Astrocyte of the spinal cord (primary cell): ENCODE data around the gene BCORL1.
A peak's percentile ranks its signal among the peaks of the same experiment; 100 is the strongest.

ENCODE experiments used
- DNase-seq: peaks from one replicate; pipeline ENCODE4 v3.0.0; 2011; ENCODE audit warnings: low read depth, low spot score
- H3K4me3 ChIP-seq: 2 replicates; pipeline ENCODE4 v1.5.1; 2011; ENCODE audit warnings: low read depth, mild to moderate bottlenecking, low read length, moderate library complexity
- in situ Hi-C: cut with HindIII; loops from 2 replicates; pipeline ENCODE4 v1.10.0; 2017; ENCODE audit warnings: low sequenced_read_pairs
- TF ChIP-seq, protein P1 (sequence below): IDR thresholded peaks from 2 replicates; pipeline ENCODE4 v1.5.1; 2012; ENCODE audit warnings: low read depth, mild to moderate bottlenecking, low read length, inconsistent platforms

BCORL1 gene

DNA sequence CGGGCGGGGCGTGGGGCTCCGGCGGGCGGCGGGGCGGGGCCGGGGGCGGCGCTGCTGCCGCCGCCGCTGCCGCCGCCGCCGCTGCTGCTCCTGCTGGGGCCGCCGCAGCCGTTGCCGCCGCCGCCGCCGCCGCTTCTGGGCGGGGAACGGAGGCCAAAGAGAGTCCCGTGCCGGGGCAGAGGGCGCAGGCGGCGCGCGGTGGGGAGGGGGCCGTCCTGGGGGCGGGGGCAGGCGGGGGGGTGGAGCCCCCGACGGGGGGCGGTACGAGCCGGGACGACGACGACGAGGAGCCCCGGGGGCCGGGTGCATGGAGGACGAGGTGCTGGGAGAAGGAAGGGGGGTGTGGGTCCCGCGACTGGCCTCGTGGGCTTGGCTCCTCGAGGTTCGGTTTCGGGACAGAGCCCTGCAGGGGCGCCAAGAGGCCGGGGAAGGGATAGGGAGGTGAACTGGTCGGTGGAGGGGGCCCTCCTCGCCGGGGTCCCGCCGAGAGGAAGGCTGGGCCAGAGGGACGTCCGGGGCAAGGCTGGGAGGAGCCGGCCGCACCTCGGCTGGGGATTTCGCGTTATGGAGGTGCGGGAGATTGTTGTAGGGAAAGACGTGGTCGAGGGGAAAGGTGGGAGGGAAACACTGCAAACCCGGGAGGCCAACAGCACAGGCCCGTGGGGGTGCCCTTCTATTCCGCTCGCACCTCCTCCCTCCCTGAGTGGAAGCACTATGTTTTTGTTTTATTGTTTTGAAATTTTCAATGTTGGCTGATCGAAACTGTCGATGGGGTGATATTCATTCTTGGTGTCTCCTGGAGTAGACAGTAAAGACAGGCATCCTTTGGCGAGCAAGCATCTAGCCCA is 1.9 kb downstream of the BCORL1 start:
- in situ Hi-C loops: no loop called here
- TF ChIP-seq, protein P1, sequence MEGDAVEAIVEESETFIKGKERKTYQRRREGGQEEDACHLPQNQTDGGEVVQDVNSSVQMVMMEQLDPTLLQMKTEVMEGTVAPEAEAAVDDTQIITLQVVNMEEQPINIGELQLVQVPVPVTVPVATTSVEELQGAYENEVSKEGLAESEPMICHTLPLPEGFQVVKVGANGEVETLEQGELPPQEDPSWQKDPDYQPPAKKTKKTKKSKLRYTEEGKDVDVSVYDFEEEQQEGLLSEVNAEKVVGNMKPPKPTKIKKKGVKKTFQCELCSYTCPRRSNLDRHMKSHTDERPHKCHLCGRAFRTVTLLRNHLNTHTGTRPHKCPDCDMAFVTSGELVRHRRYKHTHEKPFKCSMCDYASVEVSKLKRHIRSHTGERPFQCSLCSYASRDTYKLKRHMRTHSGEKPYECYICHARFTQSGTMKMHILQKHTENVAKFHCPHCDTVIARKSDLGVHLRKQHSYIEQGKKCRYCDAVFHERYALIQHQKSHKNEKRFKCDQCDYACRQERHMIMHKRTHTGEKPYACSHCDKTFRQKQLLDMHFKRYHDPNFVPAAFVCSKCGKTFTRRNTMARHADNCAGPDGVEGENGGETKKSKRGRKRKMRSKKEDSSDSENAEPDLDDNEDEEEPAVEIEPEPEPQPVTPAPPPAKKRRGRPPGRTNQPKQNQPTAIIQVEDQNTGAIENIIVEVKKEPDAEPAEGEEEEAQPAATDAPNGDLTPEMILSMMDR: no peak
- H3K4me3 ChIP-seq: peak overlapping the region; percentile 56
- no peak for DNase-seq

DNA sequence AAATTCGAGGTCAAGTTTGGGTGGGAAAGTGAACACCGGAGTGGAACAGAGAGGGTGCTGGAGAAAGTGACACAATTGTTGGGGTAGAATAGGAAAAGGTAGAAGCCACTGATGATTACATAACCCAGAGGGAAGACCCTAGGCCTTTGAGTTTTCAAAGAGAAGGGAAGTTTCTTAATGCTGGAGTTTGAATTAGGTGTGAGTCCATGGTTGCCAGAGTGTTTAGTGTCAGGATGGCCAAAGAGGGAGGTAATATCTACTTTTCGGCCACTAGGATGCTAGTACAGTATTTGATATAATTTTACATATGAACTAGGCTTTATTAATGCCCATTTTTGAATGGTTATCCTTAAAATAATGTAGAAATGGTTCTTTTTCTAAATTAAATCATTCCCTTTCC is 5.4 kb downstream of the BCORL1 start:
- no peak overlapping the region for H3K4me3 ChIP-seq
- no peak for DNase-seq
- in situ Hi-C loops: no loop called here
- TF ChIP-seq, protein P1: no peak

DNA sequence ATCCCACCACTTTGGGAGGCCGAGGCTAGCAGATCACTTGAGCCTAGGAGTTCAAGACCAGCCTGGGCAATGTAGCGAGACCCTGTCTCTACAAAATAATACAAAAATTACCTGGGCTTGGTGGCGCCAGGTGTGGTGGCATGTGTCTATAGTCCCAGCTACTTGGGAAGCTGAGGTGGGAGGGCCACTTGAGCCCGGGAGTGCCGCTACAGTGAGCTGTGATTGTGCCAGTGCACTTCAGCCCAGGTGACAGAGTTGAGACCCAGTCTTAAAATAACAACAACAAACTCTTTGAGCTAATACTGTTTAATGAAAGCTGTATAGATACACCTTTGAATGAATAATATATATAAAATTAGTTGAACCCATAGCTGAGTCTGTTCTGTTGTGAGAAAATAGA is 9.7 kb downstream of the BCORL1 start:
- TF ChIP-seq, protein P1: no peak
- in situ Hi-C loops: no loop called here
- no peak overlapping the region for H3K4me3 ChIP-seq
- no peak for DNase-seq

DNA sequence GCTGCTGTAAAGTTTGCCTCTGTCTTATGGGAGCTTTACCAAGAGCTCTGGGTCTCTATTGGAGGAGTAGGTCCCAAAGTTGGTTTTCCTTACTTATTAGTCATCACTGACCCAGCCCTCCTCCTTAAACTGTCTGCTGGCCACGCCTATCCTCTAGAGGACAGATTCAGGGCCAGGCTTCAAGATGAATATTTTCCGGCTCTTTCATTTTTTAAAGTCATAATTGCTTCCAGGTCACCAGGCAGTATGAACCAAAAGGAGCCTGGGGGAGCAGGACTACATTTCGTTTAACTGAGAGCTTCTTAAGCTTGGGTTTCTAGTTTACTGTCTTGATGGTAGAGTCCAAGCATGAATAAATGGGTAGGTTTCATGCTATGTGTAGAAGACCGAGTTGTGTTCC is 13.7 kb downstream of the BCORL1 start:
- H3K4me3 ChIP-seq: no peak overlapping the region
- TF ChIP-seq, protein P1: no peak
- DNase-seq: peak; percentile 26
- in situ Hi-C loops: no loop called here

DNA sequence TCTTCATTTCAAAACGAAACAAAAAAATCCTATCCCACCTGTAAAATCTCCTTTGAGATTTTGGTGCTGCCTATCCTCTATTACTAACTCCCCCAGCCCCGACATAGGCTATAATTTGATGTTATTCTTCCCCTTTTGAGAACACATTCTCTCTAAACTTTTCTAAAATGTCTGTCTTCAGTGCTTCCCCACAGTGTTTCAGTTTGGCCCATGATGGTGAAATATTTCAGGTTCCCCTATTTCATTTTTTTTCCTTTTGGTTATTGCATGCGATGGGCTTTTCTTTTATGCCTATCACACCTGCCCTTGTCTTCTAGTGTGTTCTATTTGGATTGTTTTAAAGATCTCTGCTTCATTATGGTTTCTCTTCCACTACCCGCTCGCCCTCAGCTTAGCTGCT is 14.7 kb downstream of the BCORL1 start:
- H3K4me3 ChIP-seq: no peak overlapping the region
- in situ Hi-C loops: no loop called here
- no peak for DNase-seq
- TF ChIP-seq, protein P1: no peak

DNA sequence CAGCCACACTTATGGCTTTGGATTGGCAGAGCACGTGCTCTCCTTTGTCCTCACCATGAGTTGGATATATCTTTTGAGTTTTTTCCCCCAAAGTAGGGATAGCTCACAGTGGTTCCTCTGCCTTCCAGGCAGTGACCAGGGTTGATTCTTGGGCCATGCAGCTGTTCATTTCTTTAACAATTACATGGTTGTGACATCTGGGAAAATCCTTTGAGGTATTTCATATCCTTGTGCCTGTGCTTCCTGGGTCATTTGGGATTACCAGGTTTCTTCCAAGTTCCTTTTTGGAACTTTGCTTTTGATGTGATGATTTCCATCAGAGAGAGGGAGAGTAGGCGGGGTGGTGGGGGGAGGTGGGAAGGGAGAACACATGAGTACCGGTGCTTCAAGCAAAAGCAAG is 15.6 kb downstream of the BCORL1 start:
- no peak for DNase-seq
- no peak overlapping the region for H3K4me3 ChIP-seq
- TF ChIP-seq, protein P1: no peak
- in situ Hi-C loops: no loop called here
